Breast epithelium (tissue), 4 donors: ENCODE measurements around the gene NT5C2. TPM values are rescaled to one million over a fixed set of nuclear protein-coding genes. Genes with fewer than 3 reads are reported as not detected.

ENCODE experiments used
- DNase-seq, 2 donors: peaks; one replicate each; pipeline ENCODE4 v3.0.0-alpha.2; 2019; ENCODE audit warnings: low spot score in 2 of 2
- H3K27ac ChIP-seq, 2 donors: fragments of 200-600 bp; sonication (generic) in 1 of 2; one replicate each; pipeline ENCODE4 v1.5.1; 2016 to 2019; ENCODE audit warnings: mild to moderate bottlenecking in 1 of 2
- H3K27me3 ChIP-seq, 2 donors: fragments of 200-600 bp; sonication (generic) in 1 of 2; one replicate each; pipeline versions ENCODE4 v1.5.1 to v1.6.0; 2017 to 2019; ENCODE audit warnings: control low read depth in 1 of 2, mild to moderate bottlenecking in 1 of 2
- H3K36me3 ChIP-seq: fragments of 200-600 bp; one replicate; pipeline ENCODE4 v1.5.1; 2019
- H3K4me1 ChIP-seq, 2 donors: fragments of 200-600 bp; sonication (generic); one replicate each; pipeline ENCODE4 v1.5.1; 2016 to 2019; ENCODE audit warnings: control low read depth in 1 of 2
- H3K4me3 ChIP-seq, 3 donors: fragments of 200-600 bp; sonication (generic); 1 replicate in 2 of 3; 2 replicates in 1 of 3; pipeline ENCODE4 v1.5.1; 2016 to 2019; ENCODE audit warnings: mild to moderate bottlenecking in 3 of 3, moderate library complexity in 2 of 3
- H3K9me3 ChIP-seq, 2 donors: fragments of 200-600 bp; sonication (generic) in 1 of 2; one replicate each; pipeline ENCODE4 v1.5.1; 2016 to 2019; ENCODE audit warnings: control low read depth in 1 of 2
- CTCF ChIP-seq, 3 donors: fragments of 450-650 bp; IDR thresholded peaks; one replicate each; pipeline ENCODE4 v1.5.1; 2016 to 2017; ENCODE audit warnings: antibody characterized with exemption in 3 of 3, mild to moderate bottlenecking in 3 of 3, moderate library complexity in 3 of 3
- POLR2A ChIP-seq: fragments of 450-650 bp; IDR thresholded peaks from one replicate; pipeline ENCODE4 v1.6.1; 2016; ENCODE audit warnings: antibody characterized with exemption, mild to moderate bottlenecking, moderate library complexity
- POLR2AphosphoS5 ChIP-seq, 3 donors: sonication (generic); formaldehyde crosslinking; IDR thresholded peaks; one replicate each; pipeline ENCODE4 v1.6.1; 2017; ENCODE audit warnings: antibody characterized with exemption in 3 of 3
- intact Hi-C: fragments of 100-400 bp; cut with DNase I; formaldehyde crosslinking; loops from one replicate; pipeline ENCODE4 v1.15.1; 2023; ENCODE audit warnings: low total_unique reads
- total RNA-seq, 3 donors: library from RNA; depleted of rRNA; stranded (reverse); fragments of >200 nt; gene quantifications; one replicate each; pipeline ENCODE4 v1.1.0, GENCODE V29; 2016

The NT5C2 gene
- total RNA-seq, 3 donors from 2014 or later: 52.8 to 122 (median 73.1) TPM

- peaks cover 0 to 9% of the 10 kb centered on the region in 2 donors for H3K4me1 ChIP-seq
- no peaks in the 10 kb centered on the region for H3K9me3 ChIP-seq
- no peak for TF ChIP-seq POLR2A
- peak in 1 of 3 donors; percentile 10 for TF ChIP-seq CTCF (IDR thresholded peaks at IDR 0.05)
- DNase-seq: no peak
- H3K36me3 ChIP-seq: no peaks in the 10 kb centered on the region
- peak overlapping the region; percentile 38 to 72 for H3K27ac ChIP-seq
- intact Hi-C loops: no loop called here
- H3K4me3 ChIP-seq: no peak overlapping the region
- no peaks in the 10 kb centered on the region for H3K27me3 ChIP-seq
Observed at GRCh38 chr10:103111031-103111917, 81.8 kb downstream of the NT5C2 start.

- Histone ChIP-seq H3K9me3 (no peaks in the 10 kb centered on the region), H3K27me3 (no peaks in the 10 kb centered on the region), H3K36me3 (no peaks in the 10 kb centered on the region), H3K27ac (peak overlapping the region; percentile 45 to 72), H3K4me1 (peaks cover 0 to 9% of the 10 kb centered on the region in 2 donors), H3K4me3 (no peak overlapping the region)
- TF ChIP-seq CTCF (IDR thresholded peaks at IDR 0.05) (no peak), POLR2A (no peak), POLR2AphosphoS5 (IDR thresholded peaks at IDR 0.05) (no peak)
- DNase-seq: no peak
- intact Hi-C loops: no loop called here
Observed at GRCh38 chr10:103110407-103110806, 82.7 kb downstream of the NT5C2 start.

GRCh38 chr10:103109821-103110220 is 83.3 kb downstream of the NT5C2 start:
- TF ChIP-seq POLR2A: no peak
- intact Hi-C loops: no loop called here
- H3K9me3 ChIP-seq: no peaks in the 10 kb centered on the region
- peaks cover 0 to 9% of the 10 kb centered on the region in 2 donors for H3K4me1 ChIP-seq
- H3K27me3 ChIP-seq: no peaks in the 10 kb centered on the region
- H3K4me3 ChIP-seq: no peak overlapping the region
- H3K27ac ChIP-seq: peak overlapping the region; percentile 45 to 72
- no peak for DNase-seq
- H3K36me3 ChIP-seq: peaks cover 3% of the 10 kb centered on the region

GRCh38 chr10:103106539-103106938 is 86.5 kb downstream of the NT5C2 start:
- intact Hi-C loops: no loop called here
- peaks cover 0 to 4% of the 10 kb centered on the region in 2 donors for H3K4me1 ChIP-seq

GRCh38 chr10:103105462-103105861 is 87.6 kb downstream of the NT5C2 start:
- Histone ChIP-seq H3K27me3 (no peaks in the 10 kb centered on the region), H3K36me3 (peaks cover 4% of the 10 kb centered on the region), H3K4me3 (no peak overlapping the region), H3K4me1 (peaks cover 0 to 4% of the 10 kb centered on the region in 2 donors), H3K27ac (no peak overlapping the region), H3K9me3 (no peaks in the 10 kb centered on the region)
- intact Hi-C loops: no loop called here
- DNase-seq: no peak
- TF ChIP-seq CTCF (IDR thresholded peaks at IDR 0.05) (no peak), POLR2A (no peak), POLR2AphosphoS5 (IDR thresholded peaks at IDR 0.05) (no peak)

More at GRCh38 chr10:103106539-103106938, 86.5 kb downstream of the NT5C2 start:
- Histone ChIP-seq H3K4me3 (no peak overlapping the region), H3K9me3 (no peaks in the 10 kb centered on the region), H3K27ac (no peak overlapping the region), H3K27me3 (no peaks in the 10 kb centered on the region), H3K36me3 (peaks cover 4% of the 10 kb centered on the region)
- no peak for DNase-seq
- TF ChIP-seq CTCF (IDR thresholded peaks at IDR 0.05): no peak
- no peak for TF ChIP-seq POLR2A
- no peak for TF ChIP-seq POLR2AphosphoS5 (IDR thresholded peaks at IDR 0.05)
